GM21390 (cell line): ENCODE measurements around the gene ABCC11.

Experiments used
- ATAC-seq: cut with Tn5 transposase; IDR thresholded peaks from one replicate; pipeline ENCODE4 v1.9.1; 2021; ENCODE audit not compliant: unreplicated experiment

ABCC11 gene

DNA sequence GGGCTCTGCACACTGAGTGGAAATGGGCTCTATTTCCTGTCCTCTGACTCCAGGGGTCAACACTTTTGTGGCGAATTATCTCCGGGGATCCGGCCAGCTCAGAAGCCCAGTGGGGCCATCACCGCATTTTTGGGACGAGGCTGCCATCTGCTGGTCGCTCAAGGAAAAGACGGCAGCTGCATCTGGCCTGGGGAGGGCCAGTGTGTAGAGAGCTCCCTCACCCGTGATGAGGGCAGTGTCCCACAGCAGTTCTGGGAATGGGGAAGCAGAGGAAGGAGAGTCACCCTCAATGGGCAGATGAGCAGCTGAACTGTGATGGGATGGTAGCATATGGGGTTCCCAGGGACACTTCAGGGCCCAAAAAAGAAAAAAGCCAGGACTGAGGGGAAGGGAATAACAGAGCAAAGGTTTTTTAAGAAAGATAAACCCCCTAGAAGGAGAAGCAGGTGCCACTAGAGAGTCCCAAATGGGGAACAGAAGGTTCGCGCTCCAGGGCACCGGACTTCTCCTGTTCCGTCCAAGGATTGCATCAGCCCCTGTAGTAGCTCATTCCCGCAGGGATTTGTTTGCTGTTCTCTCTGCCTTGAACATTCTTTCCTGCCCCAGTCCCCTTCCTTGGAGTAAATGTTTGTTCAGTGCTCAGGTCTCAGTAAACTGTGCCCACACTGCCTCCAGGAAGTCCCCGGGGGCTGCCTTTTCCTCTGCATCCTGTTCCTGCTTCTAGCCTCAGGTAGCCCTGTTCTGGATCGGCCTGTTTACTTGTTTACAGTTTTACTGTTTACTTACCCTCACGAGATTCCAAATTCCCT lies 82.2 kb downstream of the ABCC11 start:
- ATAC-seq: peak; percentile 89

- no peak for ATAC-seq
Measured at GRCh38 chr16:48162839-48163410, 84.4 kb downstream of the ABCC11 start.

DNA sequence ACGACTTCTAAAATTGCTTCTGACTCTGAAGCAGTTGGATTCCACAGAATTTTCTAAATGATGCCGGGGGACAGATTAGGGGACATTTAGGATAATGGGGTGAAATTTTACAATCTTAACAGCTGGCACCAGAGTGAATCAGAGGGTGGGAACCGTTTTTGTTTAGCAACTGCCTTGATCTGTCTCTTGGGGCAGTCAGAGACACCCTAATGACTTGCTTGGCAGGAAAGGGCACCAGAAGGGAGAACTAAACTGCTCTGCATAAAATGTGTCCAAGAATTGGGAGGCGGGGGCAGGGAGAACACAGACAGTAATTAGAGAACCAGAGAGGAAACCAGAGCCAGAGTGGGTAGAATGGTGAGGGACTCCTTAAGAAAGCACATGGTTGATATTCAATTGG lies 85.4 kb downstream of the ABCC11 start:
- no peak for ATAC-seq

- no peak for ATAC-seq
Measured at GRCh38 chr16:48160575-48160974, 86.8 kb downstream of the ABCC11 start.

- peak; percentile 68 for ATAC-seq
Measured at GRCh38 chr16:48158296-48158695, 89.0 kb downstream of the ABCC11 start.

DNA sequence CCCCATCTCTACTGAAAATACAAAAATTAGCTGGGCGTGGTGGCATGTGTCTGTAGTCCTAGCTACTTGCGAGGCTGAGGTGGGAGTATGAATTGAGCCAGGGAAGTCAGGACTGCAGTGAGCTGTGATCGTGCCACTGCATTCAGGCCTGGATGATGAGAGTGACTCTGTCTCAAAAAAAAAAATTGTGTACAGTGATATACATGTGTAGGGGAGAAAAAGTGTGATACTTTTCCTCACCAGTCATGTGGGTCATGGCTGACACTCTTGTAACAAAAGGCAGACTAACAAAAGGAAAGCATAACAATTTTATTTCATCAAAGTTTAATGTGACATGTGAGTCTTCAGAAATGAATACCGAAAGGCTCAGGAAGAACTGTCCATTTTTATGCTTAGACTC lies 89.5 kb downstream of the ABCC11 start:
- ATAC-seq: no peak

DNA sequence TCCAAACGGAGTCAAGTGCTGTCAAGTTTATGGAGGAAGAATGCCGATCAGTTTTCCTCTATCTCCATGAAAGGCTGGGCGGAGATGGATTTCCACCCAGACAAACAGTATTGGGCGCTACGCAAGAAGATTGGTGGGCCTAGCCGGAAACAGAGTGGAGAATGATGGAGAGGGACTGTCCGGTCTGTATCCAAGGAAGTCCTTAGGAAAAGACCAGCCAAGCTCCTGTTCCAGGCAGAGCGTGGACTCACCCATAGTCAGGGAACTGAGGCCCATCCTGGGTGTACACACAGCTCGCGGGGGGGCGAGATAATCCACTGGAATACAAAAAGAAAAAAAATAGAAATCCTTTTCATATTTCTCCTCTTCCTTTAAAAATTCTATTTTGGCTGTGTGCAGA lies 90.0 kb downstream of the ABCC11 start:
- no peak for ATAC-seq

DNA sequence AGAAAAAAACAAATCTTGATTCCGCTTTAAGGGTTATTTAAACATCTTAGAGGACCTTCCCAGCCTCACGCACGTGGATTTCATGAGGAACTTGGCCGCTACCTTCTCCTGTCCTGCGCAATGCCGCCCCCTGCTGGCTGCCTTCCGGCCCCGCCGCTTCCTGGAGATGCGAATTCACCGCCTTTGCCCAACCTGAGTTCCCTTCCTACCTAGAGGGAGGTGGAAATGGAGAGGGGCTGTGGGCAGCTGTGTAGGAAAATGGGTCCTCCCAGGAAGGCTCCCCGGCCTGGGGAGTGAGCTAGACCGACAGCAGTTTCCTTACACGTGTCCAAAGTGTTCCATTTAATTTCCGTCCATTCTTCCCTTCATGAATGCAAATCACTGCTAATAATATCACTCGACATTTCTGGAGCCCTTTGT lies 90.5 kb downstream of the ABCC11 start:
- no peak for ATAC-seq

DNA sequence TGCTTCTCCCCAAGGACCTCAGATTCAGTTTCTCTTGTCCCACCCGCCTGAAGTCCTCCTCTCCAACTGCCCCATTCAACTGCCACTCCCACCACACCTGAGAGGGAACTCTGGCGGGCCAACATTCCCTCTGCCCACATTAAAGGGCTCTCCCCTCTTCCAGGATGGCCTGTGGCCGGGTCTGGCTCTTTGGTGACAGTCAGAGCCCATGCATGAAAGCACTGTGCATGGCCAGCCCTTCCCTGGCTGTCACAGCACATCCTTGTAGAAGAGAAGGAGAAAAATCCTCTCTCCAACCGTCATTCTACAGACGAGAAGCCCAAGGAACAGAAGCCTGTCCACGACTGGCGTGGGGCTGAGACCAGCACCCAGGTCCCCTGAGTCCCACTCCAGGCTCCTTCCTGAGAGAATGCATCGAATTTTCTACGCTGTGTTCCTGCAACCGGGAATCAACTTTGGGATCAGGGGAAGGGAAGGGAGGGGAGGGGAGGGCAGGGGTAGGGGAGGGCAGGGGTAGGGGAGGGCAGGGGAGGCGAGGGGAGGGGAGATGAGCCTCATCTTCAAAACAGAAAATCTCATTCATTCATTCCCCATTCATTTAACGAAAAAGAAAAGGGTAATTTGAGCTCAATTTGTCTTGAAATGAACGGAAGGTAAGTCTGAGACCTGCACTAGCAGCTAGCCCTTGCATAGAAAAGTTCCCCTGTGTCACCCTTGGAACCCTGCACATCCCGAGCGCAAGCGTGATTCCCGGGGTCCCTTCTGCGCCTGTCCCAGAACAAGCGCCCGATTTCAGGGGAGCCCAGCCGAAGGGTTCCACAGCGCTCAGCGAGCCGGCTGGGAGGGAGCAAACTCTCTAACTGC lies 91.2 kb downstream of the ABCC11 start, which contains the start of gene ABCC12:
TSS of gene ABCC12 (minus strand) at position 68 of the 864 bp plus-strand sequence. CDS start 9,569 bp downstream, outside the sequence.
- ATAC-seq: no peak

DNA sequence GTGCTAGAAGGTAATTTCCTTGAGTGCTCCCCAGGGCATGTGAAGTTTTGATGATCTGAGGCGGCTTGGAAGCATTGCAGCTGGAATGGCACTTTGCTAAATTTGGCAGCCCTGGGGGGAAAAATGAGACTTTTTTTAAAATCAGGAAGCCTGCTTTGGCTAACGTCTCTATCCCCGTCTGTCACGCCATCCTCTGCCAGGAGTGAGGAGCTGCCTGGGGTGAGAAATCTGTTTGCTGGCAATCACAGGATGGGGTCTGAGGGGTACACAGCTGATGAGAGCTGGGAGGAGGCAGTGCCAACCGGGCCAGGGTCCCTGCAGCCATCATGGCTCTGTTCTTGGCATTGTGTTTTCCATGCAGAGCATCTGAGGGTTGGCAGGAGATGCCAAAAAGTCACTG lies 93.6 kb downstream of the ABCC11 start:
- ATAC-seq: no peak

- no peak for ATAC-seq
Measured at GRCh38 chr16:48152226-48152625, 95.1 kb downstream of the ABCC11 start.

DNA sequence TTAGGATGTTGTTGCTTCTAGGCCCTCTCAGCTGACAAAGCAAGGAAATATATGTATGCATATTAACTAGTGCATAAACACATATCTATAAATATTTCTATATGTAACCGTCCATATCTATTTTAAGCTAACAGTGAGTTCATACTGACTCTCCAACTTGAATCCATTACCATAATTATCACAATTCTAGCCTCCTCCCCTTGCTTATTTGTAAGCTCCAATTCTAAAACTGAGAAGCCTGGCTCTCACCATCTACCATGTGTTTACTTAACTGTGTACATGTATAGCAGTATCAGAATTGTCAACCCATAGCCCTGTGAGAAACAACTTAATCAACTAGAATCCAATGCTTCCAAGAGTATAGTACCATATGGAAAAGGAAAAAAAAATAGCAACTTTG lies 96.6 kb downstream of the ABCC11 start:
- ATAC-seq: no peak

- ATAC-seq: no peak
Measured at GRCh38 chr16:48146710-48147109, 100.6 kb downstream of the ABCC11 start.

DNA sequence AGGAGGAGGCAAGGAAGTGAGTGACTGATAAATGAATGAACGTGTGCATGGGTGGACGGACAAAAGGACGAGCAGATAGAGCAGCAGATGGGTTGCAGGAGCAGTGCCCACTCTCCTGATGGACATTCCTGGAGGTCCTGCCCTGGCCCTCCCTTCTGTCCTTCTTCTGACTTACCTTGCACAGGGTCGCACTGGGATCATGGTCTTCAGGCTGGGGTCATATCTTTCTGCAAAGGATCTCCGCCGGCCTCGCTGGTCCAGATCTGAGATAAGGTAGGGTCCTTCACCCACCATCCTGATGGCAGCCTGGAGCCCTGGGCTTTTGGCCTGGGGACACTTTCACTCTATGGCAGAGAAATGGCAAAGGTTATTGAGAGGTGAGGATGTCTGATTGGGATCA lies 101.2 kb downstream of the ABCC11 start:
- no peak for ATAC-seq

DNA sequence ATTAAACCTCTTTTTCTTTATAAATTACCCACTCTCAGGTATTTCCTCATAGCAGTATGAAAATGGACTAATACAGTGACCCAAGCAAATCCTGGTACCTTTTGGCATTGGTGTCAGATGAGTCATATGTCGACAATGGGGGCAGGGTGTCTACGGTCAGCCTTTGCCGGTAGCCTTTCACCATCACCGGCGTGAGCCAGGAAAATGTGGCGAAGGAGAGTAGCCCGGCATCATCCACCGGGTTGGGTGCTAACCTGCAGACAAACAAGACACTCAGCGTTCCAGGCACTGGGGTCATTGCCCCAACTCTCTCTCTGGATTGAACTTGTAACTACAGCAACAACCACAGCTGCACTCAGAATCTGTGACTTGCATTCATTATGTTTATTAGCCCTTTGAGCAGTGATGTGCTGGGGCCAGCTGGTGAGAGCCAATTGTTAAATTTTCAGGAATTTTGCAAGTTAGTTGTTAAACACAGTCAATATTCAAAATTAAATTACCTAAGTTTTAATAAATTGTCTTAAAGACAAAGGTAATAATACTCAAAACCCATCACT lies 103.4 kb downstream of the ABCC11 start:
- ATAC-seq: no peak

- ATAC-seq: no peak
Measured at GRCh38 chr16:48140821-48141220, 106.5 kb downstream of the ABCC11 start.

DNA sequence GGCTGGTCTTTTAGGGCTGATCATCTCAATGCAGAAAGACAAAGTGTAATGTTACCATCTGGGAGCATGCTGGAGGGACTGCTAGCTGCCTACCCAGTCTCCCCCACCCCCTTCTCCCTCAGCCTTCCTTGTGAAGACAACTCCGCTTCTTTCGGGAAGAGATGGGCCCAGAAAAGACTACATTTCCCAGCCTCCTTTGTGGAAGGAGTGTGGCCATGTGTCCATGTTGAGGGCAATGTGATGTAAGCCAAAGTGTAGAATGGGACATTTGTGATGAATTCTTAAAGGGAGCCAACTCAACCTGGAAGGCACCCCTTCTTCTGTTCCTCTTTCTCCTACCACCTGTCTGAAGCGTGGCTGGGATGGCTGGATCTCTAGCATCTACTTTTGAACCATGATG lies 107.8 kb downstream of the ABCC11 start:
- ATAC-seq: no peak

GRCh38 chr16:48138543-48138942 lies 108.8 kb downstream of the ABCC11 start:
- ATAC-seq: no peak

- no peak for ATAC-seq
Measured at GRCh38 chr16:48137822-48138221, 109.5 kb downstream of the ABCC11 start.

- no peak for ATAC-seq
Measured at GRCh38 chr16:48136547-48137360, 110.6 kb downstream of the ABCC11 start.
